ENCODE data around the gene LHX1.

The LHX1 gene

DNA sequence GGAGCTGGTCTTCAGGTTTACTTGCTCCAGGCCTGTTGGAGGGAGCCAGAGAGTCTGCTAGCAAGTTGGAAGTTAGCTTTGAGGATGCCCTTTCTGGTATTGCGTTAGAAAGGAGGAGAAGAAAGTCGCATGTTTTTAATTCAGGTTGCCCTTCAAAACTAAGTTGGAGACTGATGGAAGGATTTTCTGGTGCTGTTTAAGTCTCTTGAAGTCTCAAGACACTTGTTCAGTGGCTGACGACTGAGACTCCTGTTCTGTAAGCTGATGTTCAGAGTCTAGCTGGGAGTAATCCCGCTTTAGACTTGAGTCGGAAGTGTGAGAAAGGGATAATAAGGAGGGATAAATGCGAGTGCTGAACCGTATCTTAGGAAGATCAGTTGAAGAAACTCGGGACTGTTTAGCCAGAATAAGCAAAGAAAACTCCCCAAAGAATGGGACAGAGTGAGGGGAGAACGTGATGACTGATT lies 12.2 kb downstream of the LHX1 start:
- TF ChIP-seq, protein P1, sequence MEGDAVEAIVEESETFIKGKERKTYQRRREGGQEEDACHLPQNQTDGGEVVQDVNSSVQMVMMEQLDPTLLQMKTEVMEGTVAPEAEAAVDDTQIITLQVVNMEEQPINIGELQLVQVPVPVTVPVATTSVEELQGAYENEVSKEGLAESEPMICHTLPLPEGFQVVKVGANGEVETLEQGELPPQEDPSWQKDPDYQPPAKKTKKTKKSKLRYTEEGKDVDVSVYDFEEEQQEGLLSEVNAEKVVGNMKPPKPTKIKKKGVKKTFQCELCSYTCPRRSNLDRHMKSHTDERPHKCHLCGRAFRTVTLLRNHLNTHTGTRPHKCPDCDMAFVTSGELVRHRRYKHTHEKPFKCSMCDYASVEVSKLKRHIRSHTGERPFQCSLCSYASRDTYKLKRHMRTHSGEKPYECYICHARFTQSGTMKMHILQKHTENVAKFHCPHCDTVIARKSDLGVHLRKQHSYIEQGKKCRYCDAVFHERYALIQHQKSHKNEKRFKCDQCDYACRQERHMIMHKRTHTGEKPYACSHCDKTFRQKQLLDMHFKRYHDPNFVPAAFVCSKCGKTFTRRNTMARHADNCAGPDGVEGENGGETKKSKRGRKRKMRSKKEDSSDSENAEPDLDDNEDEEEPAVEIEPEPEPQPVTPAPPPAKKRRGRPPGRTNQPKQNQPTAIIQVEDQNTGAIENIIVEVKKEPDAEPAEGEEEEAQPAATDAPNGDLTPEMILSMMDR (IDR thresholded peaks at IDR 0.05): no peak
- Histone ChIP-seq H3K4me3 (peak overlapping the region; percentile 99), H3K27ac (peak overlapping the region; percentile 71 to 99)
- no peak for DNase-seq (ENCODE audit: low spot score)

DNA sequence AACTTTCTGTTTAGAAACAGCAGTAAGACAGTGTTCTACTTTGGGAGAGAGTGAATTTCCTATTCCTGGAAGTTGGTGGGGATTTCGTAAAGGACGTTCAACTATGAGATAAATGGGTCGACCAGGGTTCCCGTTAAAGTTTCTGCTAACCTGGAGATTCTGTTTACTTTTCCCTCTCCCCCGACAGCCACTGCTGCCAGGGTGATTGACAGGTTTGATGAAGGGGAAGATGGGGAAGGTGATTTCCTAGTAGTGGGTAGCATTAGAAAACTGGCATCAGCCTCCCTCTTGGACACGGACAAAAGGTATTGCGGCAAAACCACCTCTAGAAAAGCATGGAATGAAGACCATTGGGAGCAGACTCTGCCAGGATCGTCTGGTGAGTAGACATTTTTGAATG lies 12.8 kb downstream of the LHX1 start:
- H3K4me3 ChIP-seq: peak overlapping the region; percentile 99
- TF ChIP-seq, protein P1 (IDR thresholded peaks at IDR 0.05): no peak

DNA sequence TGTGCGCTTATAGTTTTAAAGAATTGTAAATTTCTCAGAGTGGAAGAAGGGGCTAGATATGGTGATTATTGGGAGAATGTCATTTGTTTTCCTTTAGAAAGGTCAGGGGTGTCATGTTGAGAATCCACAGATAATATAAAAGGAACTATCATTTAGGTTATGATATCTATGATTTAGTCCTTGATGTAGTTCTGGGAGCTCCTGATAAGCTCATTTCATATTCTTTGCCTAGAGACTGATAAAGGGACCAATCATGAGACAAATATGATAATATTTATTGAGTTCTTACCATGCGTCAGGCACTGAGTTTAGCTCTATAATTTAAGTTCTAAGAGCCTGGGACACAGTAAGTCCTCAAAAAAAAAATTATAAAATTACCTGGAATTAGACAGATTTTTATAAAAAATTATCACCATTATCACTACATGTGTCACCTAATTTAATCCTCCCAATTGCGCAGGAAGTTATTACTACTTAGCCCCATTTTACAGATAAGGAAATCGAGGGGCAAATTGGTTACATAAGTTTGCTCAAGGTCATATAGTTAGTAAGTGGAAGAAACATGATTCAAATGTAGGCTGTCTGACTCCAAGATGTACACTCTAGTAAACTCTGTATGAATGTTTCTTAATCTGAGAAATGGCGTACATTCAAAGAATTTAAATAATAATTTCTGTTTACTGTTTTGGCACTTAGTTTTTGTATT lies 14.0 kb downstream of the LHX1 start:
- DNase-seq (ENCODE audit: low spot score): no peak
- TF ChIP-seq, protein P1 (IDR thresholded peaks at IDR 0.05): no peak
- Histone ChIP-seq H3K4me3 (no peak overlapping the region), H3K27ac (no peak overlapping the region)

More for the DNA sequence above, 12.8 kb downstream of the LHX1 start:
- no peak overlapping the region for H3K27ac ChIP-seq
- DNase-seq (ENCODE audit: low spot score): no peak

DNA sequence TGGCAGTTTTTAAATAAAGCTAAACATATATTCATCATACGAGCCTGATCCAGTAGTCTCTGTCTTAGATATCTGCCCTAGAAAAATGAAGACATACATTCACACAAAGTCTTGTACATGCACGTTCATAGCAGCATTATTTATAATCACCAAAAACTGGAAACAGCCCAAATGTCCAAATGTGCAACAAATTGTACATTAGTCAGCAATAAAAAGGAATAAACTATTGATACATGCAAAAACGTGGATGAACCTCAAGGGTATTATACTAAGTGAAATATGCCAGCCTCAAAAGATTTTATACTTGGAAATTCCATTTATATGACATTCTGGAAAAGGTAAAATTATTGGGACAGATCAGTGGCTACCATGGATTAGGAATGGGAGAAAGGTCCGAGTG lies 34.2 kb downstream of the LHX1 start:
- DNase-seq (ENCODE audit: low spot score): no peak
- TF ChIP-seq, protein P1 (IDR thresholded peaks at IDR 0.05): no peak

DNA sequence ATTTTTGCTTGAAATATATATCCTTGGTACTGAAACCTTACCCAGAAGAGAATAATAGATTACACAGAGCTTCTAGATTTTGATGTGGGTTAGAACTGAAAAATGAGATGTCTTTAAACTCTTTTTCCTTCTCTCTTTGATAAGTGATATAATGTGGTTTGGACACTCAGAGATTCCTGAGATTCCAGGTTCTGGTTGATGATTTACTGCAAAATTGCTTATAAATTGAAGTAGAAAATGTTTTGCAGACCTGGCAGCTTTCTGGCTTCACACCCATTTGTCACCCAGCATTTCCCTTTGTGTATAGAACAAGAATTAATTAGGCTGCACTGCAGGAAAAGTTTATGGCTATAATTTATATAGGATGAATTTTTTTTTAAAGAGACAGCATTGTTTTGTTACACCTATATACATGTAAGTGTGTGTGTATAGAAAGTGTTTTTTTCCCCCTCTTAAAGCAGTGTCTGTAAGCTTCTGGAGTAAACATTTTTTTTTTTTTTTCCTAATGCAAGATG lies 35.0 kb downstream of the LHX1 start:
- TF ChIP-seq, protein P1 (IDR thresholded peaks at IDR 0.05): no peak
- H3K4me3 ChIP-seq: no peak overlapping the region
- DNase-seq (ENCODE audit: low spot score): no peak
- H3K27ac ChIP-seq: no peak overlapping the region

More for the DNA sequence above, 34.2 kb downstream of the LHX1 start:
- Histone ChIP-seq H3K27ac (no peak overlapping the region), H3K4me3 (no peak overlapping the region)

DNA sequence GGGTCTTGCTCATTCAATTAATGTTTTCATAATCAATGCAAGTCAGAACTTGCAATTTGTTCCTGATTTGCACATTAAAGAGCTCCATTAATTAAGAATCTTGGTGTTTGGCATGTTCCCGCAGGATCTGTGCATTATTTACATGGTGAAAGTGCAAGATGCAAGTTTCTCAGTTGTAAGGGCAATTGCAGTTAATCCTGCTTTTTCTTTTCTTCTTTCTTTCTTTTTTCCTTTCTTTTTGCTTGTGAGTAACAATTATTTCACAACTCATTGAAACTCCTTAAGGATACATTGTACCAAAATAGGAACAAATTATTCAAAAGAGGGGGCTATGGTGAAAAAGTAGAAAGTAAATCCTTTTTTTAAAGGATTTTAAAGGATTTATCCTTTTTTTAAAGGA lies 35.6 kb downstream of the LHX1 start:
- TF ChIP-seq, protein P1 (IDR thresholded peaks at IDR 0.05): no peak
- Histone ChIP-seq H3K4me3 (no peak overlapping the region), H3K27ac (no peak overlapping the region)
- no peak for DNase-seq (ENCODE audit: low spot score)
